HEK293 (cell line): Measurements from ENCODE around the gene PRODH2.
A peak's percentile ranks its signal among the peaks of the same experiment; 100 is the strongest.

Source experiments
- CTCF ChIA-PET: fragments of 350-600 bp; formaldehyde crosslinking; extraction: SDS; loops from one replicate; lab custom pipeline; 2021; ENCODE audit warnings: antibody characterized with exemption; lab: Yijun Ruan, JAX
- POLR2A ChIA-PET: fragments of 300-600 bp; formaldehyde crosslinking; extraction: SDS; loops from one replicate; lab custom pipeline; 2020; ENCODE audit warnings: antibody characterized with exemption, inconsistent platforms; lab: Yijun Ruan, JAX
- H3K27ac ChIP-seq: fragments of 200-500 bp; sonication (Bioruptor generic); 2 replicates; pipeline ENCODE4 v1.5.1; 2014; ENCODE audit warnings: low read depth, low read length, control low read depth, inconsistent platforms; ENCODE audit errors: extremely low read depth
- H3K36me3 ChIP-seq, 2 experiments: fragments of 200-500 bp in 1 of 2; sonication (Bioruptor generic) in 1 of 2; 1 replicate in 1 of 2; 2 replicates in 1 of 2; pipeline ENCODE4 v1.5.1; 2014 to 2017; ENCODE audit warnings: inconsistent platforms in 2 of 2, low read length in 2 of 2; ENCODE audit not compliant: control insufficient read depth in 2 of 2, insufficient read depth in 1 of 2
- H3K4me1 ChIP-seq: fragments of 200-500 bp; sonication (Bioruptor generic); 2 replicates; pipeline ENCODE4 v1.5.1; 2014; ENCODE audit warnings: mild to moderate bottlenecking, low read length, inconsistent platforms; ENCODE audit not compliant: control insufficient read depth, insufficient read depth
- H3K4me3 ChIP-seq: 2 replicates; pipeline ENCODE4 v1.5.1; 2011; ENCODE audit warnings: low read depth, mild to moderate bottlenecking, control low read depth, low read length, moderate library complexity
- H3K9me3 ChIP-seq: fragments of 200-500 bp; sonication (Bioruptor generic); 2 replicates; pipeline ENCODE4 v1.5.1; 2014; ENCODE audit warnings: low read depth, low read length, inconsistent platforms; ENCODE audit not compliant: control insufficient read depth, insufficient read depth
- CTCF ChIP-seq: fragments of 450-650 bp; formaldehyde crosslinking; IDR thresholded peaks from 2 replicates; pipeline ENCODE4 v1.5.1; 2016; ENCODE audit warnings: missing biosample characterization, missing genetic modification characterization
- KLF10 ChIP-seq: fragments of 450-650 bp; IDR thresholded peaks from 2 replicates; pipeline ENCODE4 v1.5.1; 2018; ENCODE audit warnings: missing biosample characterization, mild to moderate bottlenecking, missing genetic modification characterization
- KLF16 ChIP-seq: fragments of 450-650 bp; formaldehyde crosslinking; IDR thresholded peaks from 2 replicates; pipeline ENCODE4 v1.5.1; 2017; ENCODE audit warnings: missing biosample characterization, missing genetic modification characterization
- KLF9 ChIP-seq: fragments of 450-650 bp; formaldehyde crosslinking; IDR thresholded peaks from 2 replicates; pipeline ENCODE4 v1.5.1; 2016; ENCODE audit warnings: missing biosample characterization, missing genetic modification characterization, low read depth
- PBX3 ChIP-seq: sonication (generic); formaldehyde crosslinking; IDR thresholded peaks from 2 replicates; pipeline ENCODE4 v1.8.1; 2022; ENCODE audit warnings: mild to moderate bottlenecking, moderate library complexity, missing genetic modification reagents
- ZBTB6 ChIP-seq: fragments of 450-650 bp; formaldehyde crosslinking; IDR thresholded peaks from 2 replicates; pipeline ENCODE4 v1.5.1; 2017; ENCODE audit warnings: missing biosample characterization, missing genetic modification characterization
- ZFP37 ChIP-seq: fragments of 450-650 bp; formaldehyde crosslinking; IDR thresholded peaks from 2 replicates; pipeline ENCODE4 v1.5.1; 2016; ENCODE audit warnings: missing biosample characterization, missing genetic modification characterization
- ZFP69B ChIP-seq: fragments of 450-650 bp; formaldehyde crosslinking; IDR thresholded peaks from 2 replicates; pipeline ENCODE4 v1.5.1; 2016; ENCODE audit warnings: missing biosample characterization, missing genetic modification characterization
- ZNF112 ChIP-seq: fragments of 450-650 bp; formaldehyde crosslinking; IDR thresholded peaks from 2 replicates; pipeline ENCODE4 v1.5.0; 2017; ENCODE audit warnings: missing biosample characterization, missing genetic modification characterization
- ZNF16 ChIP-seq: fragments of 450-650 bp; formaldehyde crosslinking; IDR thresholded peaks from 2 replicates; pipeline ENCODE4 v1.5.1; 2016; ENCODE audit warnings: low read depth, missing biosample characterization, missing genetic modification characterization
- ZNF174 ChIP-seq: fragments of 450-650 bp; formaldehyde crosslinking; IDR thresholded peaks from 2 replicates; pipeline ENCODE4 v1.5.0; 2017; ENCODE audit warnings: missing biosample characterization, mild to moderate bottlenecking, missing genetic modification characterization
- ZNF449 ChIP-seq: fragments of 450-650 bp; formaldehyde crosslinking; IDR thresholded peaks from 2 replicates; pipeline ENCODE4 v1.5.1; 2017; ENCODE audit warnings: missing biosample characterization, mild to moderate bottlenecking, missing genetic modification characterization, moderate library complexity
- ZNF48 ChIP-seq: fragments of 450-650 bp; formaldehyde crosslinking; IDR thresholded peaks from 2 replicates; pipeline ENCODE4 v1.5.1; 2016; ENCODE audit warnings: missing biosample characterization, missing genetic modification characterization
- ZNF521 ChIP-seq: fragments of 450-650 bp; formaldehyde crosslinking; IDR thresholded peaks from 2 replicates; pipeline ENCODE4 v1.5.1; 2017; ENCODE audit warnings: missing biosample characterization, mild to moderate bottlenecking, missing genetic modification characterization
- ZNF558 ChIP-seq: fragments of 450-650 bp; formaldehyde crosslinking; IDR thresholded peaks from 2 replicates; pipeline ENCODE4 v1.5.1; 2016; ENCODE audit warnings: missing biosample characterization, missing genetic modification characterization
- ZNF621 ChIP-seq: fragments of 450-650 bp; formaldehyde crosslinking; IDR thresholded peaks from 2 replicates; pipeline ENCODE4 v1.5.1; 2017; ENCODE audit warnings: missing biosample characterization, missing genetic modification characterization
- ZNF660 ChIP-seq: fragments of 450-650 bp; IDR thresholded peaks from 2 replicates; pipeline ENCODE4 v1.5.1; 2018; ENCODE audit warnings: missing biosample characterization, mild to moderate bottlenecking, missing genetic modification characterization
- ZNF692 ChIP-seq: fragments of 450-650 bp; formaldehyde crosslinking; IDR thresholded peaks from 2 replicates; pipeline ENCODE4 v1.5.1; 2016; ENCODE audit warnings: missing biosample characterization, missing genetic modification characterization
- ZNF830 ChIP-seq: fragments of 450-650 bp; IDR thresholded peaks from 2 replicates; pipeline ENCODE4 v1.5.0; 2018; ENCODE audit warnings: missing biosample characterization, missing genetic modification characterization, low read depth, mild to moderate bottlenecking, moderate library complexity

Gene PRODH2

GRCh38 chr19:35860818-35861639, 48.4 kb upstream of the PRODH2 start:
- Histone ChIP-seq H3K36me3 (no peaks in the 10 kb centered on the region), H3K9me3 (no peaks in the 10 kb centered on the region), H3K4me3 (no peak overlapping the region)
- TF ChIP-seq ZNF16 (tag by site-specific recombination) (no peak), KLF10 (tag by site-specific recombination) (no peak), ZNF692 (tag by site-specific recombination) (no peak), ZFP37 (tag by site-specific recombination) (no peak), PBX3 (CRISPR knock-in tag) (no peak), ZNF621 (tag by site-specific recombination) (no peak)
- TF ChIP-seq, all 188 proteins: peak for 0
- H3K27ac ChIP-seq: no peak overlapping the region
- ChIA-PET CTCF (interaction anchor here (0.9 to 1.4 kb wide), 3 partner anchors 10 to 70 kb away, joined by 3 to 8 read pairs (median 3); no protein-coding TSS in a partner anchor), POLR2A (interaction anchor here (0.6 to 2.9 kb wide), 2 partner anchors 9 to 1458 kb away, joined by 4 to 11 read pairs; no protein-coding TSS in a partner anchor)
- no peaks in the 10 kb centered on the region for H3K4me1 ChIP-seq

- Histone ChIP-seq H3K36me3 (no peaks in the 10 kb centered on the region), H3K9me3 (no peaks in the 10 kb centered on the region), H3K4me3 (no peak overlapping the region), H3K4me1 (no peaks in the 10 kb centered on the region), H3K27ac (no peak overlapping the region)
- CTCF ChIA-PET: interaction anchor here (1.0 to 1.4 kb wide), 3 partner anchors 9 to 71 kb away, joined by 3 to 8 read pairs (median 3); no protein-coding TSS in a partner anchor
- TF ChIP-seq ZNF830 (tag by site-specific recombination): no peak
- TF ChIP-seq ZNF660: no peak
- no peak for TF ChIP-seq ZFP69B (tag by site-specific recombination)
- no peak for TF ChIP-seq ZNF112 (tag by site-specific recombination)
- peak; percentile 33 for TF ChIP-seq KLF9 (tag by site-specific recombination)
- POLR2A ChIA-PET: interaction anchor here (0.6 to 2.9 kb wide), 2 partner anchors 10 to 1459 kb away, joined by 4 to 11 read pairs; no protein-coding TSS in a partner anchor
Observed at GRCh38 chr19:35860436-35860817, 47.8 kb upstream of the PRODH2 start.

- TF ChIP-seq ZNF558 (no peak), ZBTB6 (0 out of 2 replicates have a peak, but pooled peaks have one; percentile 29), CTCF (tag by site-specific recombination) (no peak), ZNF174 (tag by site-specific recombination) (no peak), KLF16 (tag by site-specific recombination) (no peak), ZNF48 (tag by site-specific recombination) (no peak), ZNF521 (tag by site-specific recombination) (no peak), ZNF449 (no peak)
Observed at GRCh38 chr19:35859414-35859813, 46.8 kb upstream of the PRODH2 start.

More at GRCh38 chr19:35859414-35859813, 46.8 kb upstream of the PRODH2 start:
- no peaks in the 10 kb centered on the region for H3K4me1 ChIP-seq
- H3K27ac ChIP-seq: no peak overlapping the region
- ChIA-PET POLR2A (interaction anchor here (0.7 to 2.9 kb wide), 2 partner anchors 11 to 41 kb away, joined by 3 to 11 read pairs; partner anchors contain the start of gene NFKBID), CTCF (interaction anchor here (1.0 to 1.4 kb wide), 3 partner anchors 9 to 39 kb away, joined by 3 to 4 read pairs (median 4); no protein-coding TSS in a partner anchor)
- no peaks in the 10 kb centered on the region for H3K36me3 ChIP-seq
- H3K9me3 ChIP-seq: no peaks in the 10 kb centered on the region
- no peak overlapping the region for H3K4me3 ChIP-seq
